HepG2 (cell line): ENCODE data around the gene TBC1D14. TPM values are rescaled to one million over a fixed set of nuclear protein-coding genes. Genes with fewer than 3 reads are reported as not detected.

ENCODE experiments used
- ATAC-seq: fragments of 200-7000 bp; cut with Tn5 transposase; 3 replicates; pipeline ENCODE4 v1.9.1; 2020; ENCODE audit warnings: mild to moderate bottlenecking, moderate library complexity
- BruUV-seq: library from RNA; stranded (reverse); fragments of 400-500 nt; replicated peaks from 2 replicates; lab custom pipeline; 2021; lab: Mats Ljungman, UMichigan
- CTCF ChIA-PET: fragments of 300-600 bp; formaldehyde crosslinking; extraction: SDS; loops from one replicate; lab custom pipeline; 2021; ENCODE audit warnings: low total read pairs, inconsistent platforms, low intra/inter-chr PET ratio; lab: Yijun Ruan, JAX
- POLR2A ChIA-PET: fragments of 350-600 bp; sonication (Branson Sonifier 250); formaldehyde crosslinking; loops from one replicate; lab custom pipeline; 2020; ENCODE audit warnings: antibody characterized with exemption, inconsistent platforms; lab: Yijun Ruan, JAX
- DNase-seq: peaks from one replicate; pipeline ENCODE4 v3.0.0-alpha.2; 2015; ENCODE audit warnings: low spot score
- FAIRE-seq: peaks from 3 replicates; lab custom pipeline; 2011; peaks lifted over from hg19 to GRCh38; lab: Jason Lieb, UNC
- H2AFZ ChIP-seq: one replicate; pipeline ENCODE4 v1.6.1; 2011; ENCODE audit warnings: low read length, inconsistent platforms
- H3K27ac ChIP-seq: fragments of 300-600 bp; 3 replicates; pipeline ENCODE4 v1.8.0; 2011; ENCODE audit warnings: mixed run types, mild to moderate bottlenecking, mixed read lengths, low read length, inconsistent platforms; ENCODE audit not compliant: insufficient read depth; ENCODE audit errors: extremely low read length
- H3K27me3 ChIP-seq, 2 experiments: fragments of 200-600 bp in 1 of 2; 2 replicates in 1 of 2; 3 replicates in 1 of 2; pipeline versions ENCODE4 v1.6.0 to v1.8.0; 2011; ENCODE audit warnings: low read length in 2 of 2, mild to moderate bottlenecking in 2 of 2, moderate library complexity in 2 of 2, inconsistent platforms in 1 of 2; ENCODE audit not compliant: insufficient read depth in 2 of 2, control insufficient read depth in 1 of 2
- H3K36me3 ChIP-seq, 2 experiments: fragments of 200-600 bp in 1 of 2; replicated peaks in 1 of 2; 2 replicates in 1 of 2; 3 replicates in 1 of 2; pipeline versions ENCODE4 v1.5.1 to v1.8.0; 2011; ENCODE audit warnings: low read length in 2 of 2, inconsistent platforms in 1 of 2; ENCODE audit not compliant: insufficient read depth in 2 of 2, control insufficient read depth in 1 of 2
- H3K4me1 ChIP-seq: 2 replicates; pipeline ENCODE4 v1.5.1; 2012; ENCODE audit warnings: low read length, inconsistent platforms; ENCODE audit not compliant: insufficient read depth
- H3K4me2 ChIP-seq: 2 replicates; pipeline ENCODE4 v1.6.0; 2011; ENCODE audit warnings: low read depth, low read length, inconsistent platforms
- H3K4me3 ChIP-seq, 3 experiments: fragments of 200-600 bp in 1 of 3; sonication (generic), shearing (Covaris generic) in 1 of 3; replicated peaks in 1 of 3; 2 replicates each; pipeline ENCODE4 v1.5.1; 2011 to 2016; ENCODE audit warnings: low read length in 3 of 3, inconsistent platforms in 2 of 3, low read depth in 2 of 3, mild to moderate bottlenecking in 2 of 3, control low read depth in 1 of 3, mixed read lengths in 1 of 3; ENCODE audit not compliant: insufficient read depth in 1 of 3
- H3K79me2 ChIP-seq: one replicate; pipeline ENCODE4 v1.6.1; 2011; ENCODE audit warnings: low read length, inconsistent platforms; ENCODE audit not compliant: insufficient read depth
- H3K9ac ChIP-seq: 2 replicates; pipeline ENCODE4 v1.6.0; 2011; ENCODE audit warnings: mild to moderate bottlenecking, low read depth, low read length, inconsistent platforms; ENCODE audit not compliant: insufficient read depth
- H3K9me3 ChIP-seq: 2 replicates; pipeline ENCODE4 v1.5.1; 2012; ENCODE audit warnings: mild to moderate bottlenecking, low read length
- H4K20me1 ChIP-seq: 2 replicates; pipeline ENCODE4 v1.6.0; 2011; ENCODE audit warnings: inconsistent platforms, mild to moderate bottlenecking, low read length, moderate library complexity; ENCODE audit not compliant: insufficient read depth
- FOXJ3 ChIP-seq: sonication (generic); formaldehyde crosslinking; IDR thresholded peaks from 2 replicates; pipeline ENCODE4 v1.4.0; 2020; ENCODE audit warnings: missing genetic modification reagents, mild to moderate bottlenecking, borderline replicate concordance
- GTF3A ChIP-seq: sonication (generic); formaldehyde crosslinking; conservative IDR thresholded peaks from 2 replicates; pipeline ENCODE4 v1.4.0; 2020; ENCODE audit warnings: mild to moderate bottlenecking, missing genetic modification reagents
- LCORL ChIP-seq, 2 experiments: fragments of 450-650 bp in 1 of 2; sonication (generic) in 1 of 2; formaldehyde crosslinking in 1 of 2; IDR thresholded peaks; 2 replicates each; pipeline versions ENCODE4 v1.5.0 to v1.6.1; 2017 to 2020; ENCODE audit warnings: antibody characterized with exemption in 1 of 2, missing genetic modification reagents in 1 of 2
- MAFF ChIP-seq: IDR thresholded peaks from 2 replicates; pipeline ENCODE4 v1.6.1; 2011; ENCODE audit warnings: low read depth, low read length, improper control_type of control experiment
- MAFK ChIP-seq, 2 experiments: IDR thresholded peaks in 1 of 2; conservative IDR thresholded peaks in 1 of 2; 2 replicates each; pipeline ENCODE4 v1.6.1; 2011; ENCODE audit warnings: improper control_type of control experiment in 2 of 2, low read length in 2 of 2
- MEIS2 ChIP-seq: sonication (generic); formaldehyde crosslinking; IDR thresholded peaks from 2 replicates; pipeline ENCODE4 v1.9.0; 2021; ENCODE audit warnings: mild to moderate bottlenecking, missing genetic modification reagents
- PTBP1 ChIP-seq: fragments of 200-400 bp; formaldehyde crosslinking; IDR thresholded peaks from 2 replicates; pipeline ENCODE4 v1.6.1; 2018; ENCODE audit warnings: low read length, low read depth; ENCODE audit not compliant: poor library complexity, severe bottlenecking
- REL ChIP-seq: sonication (generic); formaldehyde crosslinking; conservative IDR thresholded peaks from 2 replicates; pipeline ENCODE4 v1.8.0; 2022; ENCODE audit warnings: mild to moderate bottlenecking, missing genetic modification reagents, moderate library complexity
- SP140L ChIP-seq: sonication (generic); formaldehyde crosslinking; IDR thresholded peaks from 2 replicates; pipeline ENCODE4 v1.4.0; 2020; ENCODE audit warnings: missing genetic modification reagents, borderline replicate concordance
- ZBTB21 ChIP-seq: sonication (generic); formaldehyde crosslinking; IDR thresholded peaks from 2 replicates; pipeline ENCODE4 v1.4.0; 2020; ENCODE audit warnings: missing genetic modification reagents
- ZFAT ChIP-seq: sonication (generic); formaldehyde crosslinking; conservative IDR thresholded peaks from 2 replicates; pipeline ENCODE4 v1.8.1; 2023; ENCODE audit warnings: missing genetic modification reagents, inconsistent platforms
- ZNF256 ChIP-seq: sonication (generic); formaldehyde crosslinking; conservative IDR thresholded peaks from 2 replicates; pipeline ENCODE4 v1.4.0; 2020; ENCODE audit warnings: missing genetic modification reagents
- ZNF550 ChIP-seq: sonication (generic); formaldehyde crosslinking; IDR thresholded peaks from 2 replicates; pipeline ENCODE4 v1.4.0; 2020; ENCODE audit warnings: mild to moderate bottlenecking, missing genetic modification reagents, borderline replicate concordance
- ZNF737 ChIP-seq: sonication (generic); formaldehyde crosslinking; IDR thresholded peaks from 2 replicates; pipeline ENCODE4 v1.5.0; 2020; ENCODE audit warnings: missing genetic modification reagents, mild to moderate bottlenecking, borderline replicate concordance
- WGBS: methylation state at CpG from one replicate; pipeline ENCODE4 v1.1.6; 2017; ENCODE audit warnings: low lambda C conversion rate; 5-methylcytosine and 5-hydroxymethylcytosine counted together
- in situ Hi-C: cut with HindIII; loops from 2 replicates; pipeline ENCODE4 v1.10.0; 2017; ENCODE audit warnings: low pct_unique_long_range_greater_than_20kb; ENCODE audit not compliant: extremely low pct_ligation_motif_present
- intact Hi-C: fragments of 100-400 bp; cut with micrococcal nuclease; formaldehyde crosslinking; loops from one replicate; pipeline ENCODE4 v1.10.0; 2022; ENCODE audit not compliant: unreplicated experiment
- polyA plus RNA-seq, 8 experiments: library from polyadenylated mRNA; depleted of rRNA in 3 of 8; stranded (reverse) in 7 of 8; unstranded in 1 of 8; fragments of >200 nt; fragmentation: Illumina TruSeq in 4 of 8; extraction: Trizol in 4 of 8; gene quantifications; 2 replicates each; pipeline versions ENCODE4 v1.2.1 to v1.2.3, GENCODE V29; 2011 to 2016; ENCODE audit warnings: low read depth in 4 of 8, missing spikeins in 1 of 8, mixed read lengths in 1 of 8; ENCODE audit not compliant: insufficient read depth in 1 of 8
- total RNA-seq, 5 experiments: library from RNA; depleted of rRNA; stranded (reverse); fragments of >200 nt; fragmentation: Illumina TruSeq; extraction: Trizol; gene quantifications; 2 replicates each; pipeline ENCODE4 v1.2.3, GENCODE V29; 2016; ENCODE audit warnings: low read depth in 1 of 5
- TF ChIP-seq, protein P1 (sequence below): IDR thresholded peaks from 2 replicates; pipeline ENCODE4 v1.6.1; 2016; ENCODE audit warnings: mild to moderate bottlenecking
- TF ChIP-seq, protein P2 (sequence below): sonication (generic); formaldehyde crosslinking; IDR thresholded peaks from 2 replicates; pipeline ENCODE4 v1.4.0; 2020; ENCODE audit warnings: missing genetic modification reagents, borderline replicate concordance
- TF ChIP-seq, protein P3 (sequence below): sonication (generic); formaldehyde crosslinking; IDR thresholded peaks from 2 replicates; pipeline ENCODE4 v1.5.0; 2020; ENCODE audit warnings: missing genetic modification reagents, mild to moderate bottlenecking, borderline replicate concordance

TBC1D14 gene
- total and polyA plus RNA-seq, 2 of the 13 experiments (the other 11 are each of a cell fraction or from before 2014, with no cell fraction given), result 29.5 to 46.5 TPM

DNA sequence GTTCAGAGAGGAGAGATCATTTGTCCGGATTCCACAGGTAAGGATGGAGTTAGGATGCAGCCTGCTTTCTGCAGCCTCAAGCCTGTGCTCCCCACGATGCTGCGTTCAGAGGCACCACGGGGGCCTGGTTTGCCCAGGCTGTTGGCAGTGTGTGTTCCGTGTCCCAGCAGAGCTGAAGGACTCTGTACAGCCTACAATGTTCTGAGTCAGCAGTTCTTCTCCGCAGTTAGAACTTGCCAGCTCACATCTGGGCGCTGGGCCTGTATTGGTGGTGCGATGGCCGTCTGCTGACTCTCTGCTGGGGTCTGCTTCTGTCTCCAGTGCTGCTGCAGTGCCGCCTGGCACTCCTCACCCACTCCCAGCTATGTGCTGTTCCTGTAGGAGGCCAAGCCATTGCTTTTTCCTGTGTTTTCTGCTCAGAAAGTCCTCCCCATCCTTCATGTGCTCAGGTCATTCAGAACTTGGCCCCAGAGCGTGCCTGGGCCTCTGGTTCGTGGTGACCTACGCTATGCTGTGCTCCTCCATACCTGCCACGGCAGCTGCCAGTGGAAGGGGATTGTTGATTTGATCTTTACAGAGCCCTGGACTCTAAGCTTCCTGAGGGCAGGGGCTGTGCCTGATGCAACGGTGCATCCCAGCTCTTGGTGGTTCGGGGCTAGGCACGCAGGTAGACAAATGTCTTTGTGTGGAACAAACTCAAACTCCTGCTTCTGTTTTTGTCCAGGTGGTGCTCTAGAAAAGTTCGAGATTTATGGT lies 91.0 kb downstream of the TBC1D14 start:
- peaks cover 5% of the 10 kb centered on the region for H3K79me2 ChIP-seq
- H3K36me3 ChIP-seq, result peaks cover 44 to 81% of the 10 kb centered on the region in 2 experiments
- no peaks in the 10 kb centered on the region for H3K4me1 ChIP-seq
- no peaks in the 10 kb centered on the region for H4K20me1 ChIP-seq
- intact Hi-C loops, result no loop called here
- H3K4me3 ChIP-seq, result no peak overlapping the region
- in situ Hi-C loops, result no loop called here
- H3K27me3 ChIP-seq, result no peaks in the 10 kb centered on the region
- ChIA-PET CTCF (no interaction called here), POLR2A (no interaction called here)
- no peak for DNase-seq
- no peaks in the 10 kb centered on the region for H3K9me3 ChIP-seq
- no peak overlapping the region for H3K4me2 ChIP-seq
- ATAC-seq, result no peak
- H2AFZ ChIP-seq, result no peak overlapping the region
- no TSS peak for BruUV-seq
- TF ChIP-seq MAFF (peak; percentile 71), ZNF737 (no peak), MAFK (conservative IDR thresholded peaks at IDR 0.05 in 1 of 2, IDR thresholded peaks at IDR 0.05 in 1 of 2; ENCODE audit: low read length in 2 of 2) (peak; percentile 69 to 88), ZNF550 (CRISPR knock-in tag) (no peak), PTBP1 (no peak), ZFAT (CRISPR knock-in tag) (no peak), SP140L (CRISPR knock-in tag) (no peak), GTF3A (CRISPR knock-in tag) (no peak), FOXJ3 (CRISPR knock-in tag) (no peak), ZNF256 (CRISPR knock-in tag) (no peak), REL (CRISPR knock-in tag) (no peak), ZBTB21 (CRISPR knock-in tag) (no peak), MEIS2 (CRISPR knock-in tag) (no peak), LCORL (IDR thresholded peaks at IDR 0.05) (no peak), LCORL (CRISPR knock-in tag; IDR thresholded peaks at IDR 0.05) (no peak)
- TF ChIP-seq, protein P1, sequence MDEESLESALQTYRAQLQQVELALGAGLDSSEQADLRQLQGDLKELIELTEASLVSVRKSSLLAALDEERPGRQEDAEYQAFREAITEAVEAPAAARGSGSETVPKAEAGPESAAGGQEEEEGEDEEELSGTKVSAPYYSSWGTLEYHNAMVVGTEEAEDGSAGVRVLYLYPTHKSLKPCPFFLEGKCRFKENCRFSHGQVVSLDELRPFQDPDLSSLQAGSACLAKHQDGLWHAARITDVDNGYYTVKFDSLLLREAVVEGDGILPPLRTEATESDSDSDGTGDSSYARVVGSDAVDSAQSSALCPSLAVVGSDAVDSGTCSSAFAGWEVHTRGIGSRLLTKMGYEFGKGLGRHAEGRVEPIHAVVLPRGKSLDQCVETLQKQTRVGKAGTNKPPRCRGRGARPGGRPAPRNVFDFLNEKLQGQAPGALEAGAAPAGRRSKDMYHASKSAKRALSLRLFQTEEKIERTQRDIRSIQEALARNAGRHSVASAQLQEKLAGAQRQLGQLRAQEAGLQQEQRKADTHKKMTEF, result no peak
- TF ChIP-seq, protein P2, sequence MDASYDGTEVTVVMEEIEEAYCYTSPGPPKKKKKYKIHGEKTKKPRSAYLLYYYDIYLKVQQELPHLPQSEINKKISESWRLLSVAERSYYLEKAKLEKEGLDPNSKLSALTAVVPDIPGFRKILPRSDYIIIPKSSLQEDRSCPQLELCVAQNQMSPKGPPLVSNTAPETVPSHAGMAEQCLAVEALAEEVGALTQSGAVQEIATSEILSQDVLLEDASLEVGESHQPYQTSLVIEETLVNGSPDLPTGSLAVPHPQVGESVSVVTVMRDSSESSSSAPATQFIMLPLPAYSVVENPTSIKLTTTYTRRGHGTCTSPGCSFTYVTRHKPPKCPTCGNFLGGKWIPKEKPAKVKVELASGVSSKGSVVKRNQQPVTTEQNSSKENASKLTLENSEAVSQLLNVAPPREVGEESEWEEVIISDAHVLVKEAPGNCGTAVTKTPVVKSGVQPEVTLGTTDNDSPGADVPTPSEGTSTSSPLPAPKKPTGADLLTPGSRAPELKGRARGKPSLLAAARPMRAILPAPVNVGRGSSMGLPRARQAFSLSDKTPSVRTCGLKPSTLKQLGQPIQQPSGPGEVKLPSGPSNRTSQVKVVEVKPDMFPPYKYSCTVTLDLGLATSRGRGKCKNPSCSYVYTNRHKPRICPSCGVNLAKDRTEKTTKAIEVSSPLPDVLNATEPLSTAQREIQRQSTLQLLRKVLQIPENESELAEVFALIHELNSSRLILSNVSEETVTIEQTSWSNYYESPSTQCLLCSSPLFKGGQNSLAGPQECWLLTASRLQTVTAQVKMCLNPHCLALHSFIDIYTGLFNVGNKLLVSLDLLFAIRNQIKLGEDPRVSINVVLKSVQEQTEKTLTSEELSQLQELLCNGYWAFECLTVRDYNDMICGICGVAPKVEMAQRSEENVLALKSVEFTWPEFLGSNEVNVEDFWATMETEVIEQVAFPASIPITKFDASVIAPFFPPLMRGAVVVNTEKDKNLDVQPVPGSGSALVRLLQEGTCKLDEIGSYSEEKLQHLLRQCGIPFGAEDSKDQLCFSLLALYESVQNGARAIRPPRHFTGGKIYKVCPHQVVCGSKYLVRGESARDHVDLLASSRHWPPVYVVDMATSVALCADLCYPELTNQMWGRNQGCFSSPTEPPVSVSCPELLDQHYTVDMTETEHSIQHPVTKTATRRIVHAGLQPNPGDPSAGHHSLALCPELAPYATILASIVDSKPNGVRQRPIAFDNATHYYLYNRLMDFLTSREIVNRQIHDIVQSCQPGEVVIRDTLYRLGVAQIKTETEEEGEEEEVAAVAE (CRISPR knock-in tag), result no peak
- TF ChIP-seq, protein P3, sequence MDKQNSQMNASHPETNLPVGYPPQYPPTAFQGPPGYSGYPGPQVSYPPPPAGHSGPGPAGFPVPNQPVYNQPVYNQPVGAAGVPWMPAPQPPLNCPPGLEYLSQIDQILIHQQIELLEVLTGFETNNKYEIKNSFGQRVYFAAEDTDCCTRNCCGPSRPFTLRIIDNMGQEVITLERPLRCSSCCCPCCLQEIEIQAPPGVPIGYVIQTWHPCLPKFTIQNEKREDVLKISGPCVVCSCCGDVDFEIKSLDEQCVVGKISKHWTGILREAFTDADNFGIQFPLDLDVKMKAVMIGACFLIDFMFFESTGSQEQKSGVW (CRISPR knock-in tag), result no peak
- TF ChIP-seq, all 625 proteins: peak for 2
- WGBS, result 96% methylated on average over 13 of the region's 18 CpGs
- no peak overlapping the region for H3K27ac ChIP-seq
- no peak for FAIRE-seq
- H3K9ac ChIP-seq, result no peak overlapping the region
